Common myeloid progenitor, CD34-positive (primary cell): ENCODE measurements around the gene RNF10. TPM values are rescaled to one million over a fixed set of nuclear protein-coding genes. Genes with fewer than 3 reads are reported as not detected.
A peak's percentile ranks its signal among the peaks of the same experiment; 100 is the strongest.
"Not testable (repeated sequence)": the region's sequence is repeated elsewhere in the genome, so short reads cannot be mapped to it uniquely, and the experiment has no call there.

Experiments
- CTCF ChIA-PET: fragments of 350-600 bp; sonication (Branson Sonifier 250); formaldehyde crosslinking; loops from one replicate; lab custom pipeline; 2021; ENCODE audit warnings: antibody characterized with exemption; lab: Charles Lee
- POLR2A ChIA-PET: fragments of 350-600 bp; sonication (Branson Sonifier 250); formaldehyde crosslinking; loops from one replicate; lab custom pipeline; 2021; ENCODE audit warnings: antibody characterized with exemption; lab: Charles Lee
- DNase-seq, 3 donors: peaks; one replicate each; pipeline versions ENCODE4 v3.0.0 to v3.0.0-alpha.2; 2013
- H3K27ac ChIP-seq, 2 experiments: 1 replicate in 1 of 2; 2 replicates in 1 of 2; pipeline ENCODE4 v1.7.0; 2013; ENCODE audit warnings: inconsistent platforms in 2 of 2, low read length in 2 of 2, mild to moderate bottlenecking in 2 of 2, low read depth in 1 of 2, moderate library complexity in 1 of 2; ENCODE audit not compliant: severe bottlenecking in 2 of 2, insufficient read depth in 1 of 2, poor library complexity in 1 of 2
- H3K27me3 ChIP-seq, 5 experiments: replicated peaks in 2 of 5; 1 replicate in 3 of 5; 2 replicates in 2 of 5; pipeline versions ENCODE4 v1.6.1 to v1.7.0; 2013; ENCODE audit warnings: low read length in 4 of 5, mild to moderate bottlenecking in 2 of 5, moderate library complexity in 2 of 5, inconsistent platforms in 1 of 5; ENCODE audit not compliant: insufficient read depth in 5 of 5, control insufficient read depth in 4 of 5
- H3K36me3 ChIP-seq, 4 experiments: 1 replicate in 2 of 4; 2 replicates in 2 of 4; pipeline versions ENCODE4 v1.6.1 to v1.7.0; 2013; ENCODE audit warnings: low read length in 3 of 4, control low read depth in 1 of 4, mild to moderate bottlenecking in 1 of 4; ENCODE audit not compliant: control insufficient read depth in 4 of 4, insufficient read depth in 4 of 4
- H3K4me1 ChIP-seq, 4 experiments: 1 replicate in 3 of 4; 2 replicates in 1 of 4; pipeline versions ENCODE4 v1.6.1 to v1.7.1; 2013; ENCODE audit warnings: low read length in 3 of 4, mild to moderate bottlenecking in 3 of 4, control low read depth in 1 of 4, inconsistent platforms in 1 of 4, moderate library complexity in 1 of 4; ENCODE audit not compliant: control insufficient read depth in 4 of 4, insufficient read depth in 4 of 4; ENCODE audit errors: control extremely low read depth in 1 of 4
- H3K4me3 ChIP-seq, 7 experiments: 1 replicate in 4 of 7; 2 replicates in 3 of 7; pipeline versions ENCODE4 v1.5.1 to v1.7.0; 2013; ENCODE audit warnings: mild to moderate bottlenecking in 7 of 7, low read length in 6 of 7, moderate library complexity in 6 of 7, inconsistent platforms in 2 of 7, low read depth in 2 of 7, control low read depth in 1 of 7; ENCODE audit not compliant: insufficient read depth in 4 of 7, control insufficient read depth in 1 of 7; ENCODE audit errors: extremely low read depth in 1 of 7
- H3K9me3 ChIP-seq, 5 experiments: 1 replicate in 4 of 5; 2 replicates in 1 of 5; pipeline versions ENCODE4 v1.6.1 to v1.7.1; 2013; ENCODE audit warnings: low read length in 4 of 5, mild to moderate bottlenecking in 2 of 5, inconsistent platforms in 1 of 5, low read depth in 1 of 5, moderate library complexity in 1 of 5; ENCODE audit not compliant: control insufficient read depth in 4 of 5, insufficient read depth in 2 of 5; ENCODE audit errors: control extremely low read depth in 1 of 5
- WGBS: methylation state at CpG from one replicate; pipeline ENCODE4 v1.1.5; 2013; ENCODE audit not compliant: insufficient coverage; 5-methylcytosine and 5-hydroxymethylcytosine counted together
- polyA plus RNA-seq: library from polyadenylated mRNA; unstranded; fragments of 120-200 nt; gene quantifications from one replicate; pipeline ENCODE4 v1.2.1, GENCODE V29; 2013

The RNF10 gene
- 171 TPM for polyA plus RNA-seq

DNA sequence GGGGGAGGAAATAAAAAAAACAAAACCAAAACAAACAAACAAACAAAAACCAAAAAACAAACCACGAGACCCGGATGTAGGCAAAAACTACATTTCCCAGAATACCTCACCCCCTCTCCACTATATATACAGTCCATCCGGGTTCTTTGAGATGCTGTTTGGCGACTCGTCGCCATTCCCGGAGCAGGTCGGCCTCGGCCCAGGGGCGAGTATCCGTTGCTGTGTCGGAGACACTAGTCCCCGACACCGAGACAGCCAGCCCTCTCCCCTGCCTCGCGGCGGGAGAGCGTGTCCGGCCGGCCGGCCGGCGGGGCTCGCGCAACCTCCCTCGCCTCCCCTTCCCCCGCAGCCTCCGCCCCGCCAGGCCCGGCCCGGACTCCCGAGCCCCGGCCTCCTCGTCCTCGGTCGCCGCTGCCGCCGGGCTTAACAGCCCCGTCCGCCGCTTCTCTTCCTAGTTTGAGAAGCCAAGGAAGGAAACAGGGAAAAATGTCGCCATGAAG is at the start of gene RNF10:
Gene RNF10 (plus strand): TSS at position 154 of the 500 bp plus-strand sequence. CDS start 456 bp downstream, outside the sequence.
- POLR2A ChIA-PET: interaction anchor here (0.6 kb wide), 1 partner anchor 884 kb away, joined by 4 read pairs; no protein-coding TSS in a partner anchor
- H3K27me3 ChIP-seq: no peaks in the 10 kb centered on the region
- peaks cover 0 to 9% (median 1%) of the 10 kb centered on the region in 4 experiments for H3K36me3 ChIP-seq
- H3K4me3 ChIP-seq: peak within 1 kb of the TSS; percentile 84 to 96 (median 91)
- H3K9me3 ChIP-seq: no peaks in the 10 kb centered on the region
- CTCF ChIA-PET: interaction anchor here (0.8 kb wide), 1 partner anchor 94 kb away, joined by 3 read pairs; no protein-coding TSS in a partner anchor
- 0% methylated on average over 30 of the region's 43 CpGs for WGBS
- H3K4me1 ChIP-seq: peaks cover 33 to 51% (median 44%) of the 10 kb centered on the region in 4 experiments
- peak; percentile 89 to 92 (median 89) for DNase-seq
- H3K27ac ChIP-seq: peak within 1 kb of the TSS; percentile 86 to 95

DNA sequence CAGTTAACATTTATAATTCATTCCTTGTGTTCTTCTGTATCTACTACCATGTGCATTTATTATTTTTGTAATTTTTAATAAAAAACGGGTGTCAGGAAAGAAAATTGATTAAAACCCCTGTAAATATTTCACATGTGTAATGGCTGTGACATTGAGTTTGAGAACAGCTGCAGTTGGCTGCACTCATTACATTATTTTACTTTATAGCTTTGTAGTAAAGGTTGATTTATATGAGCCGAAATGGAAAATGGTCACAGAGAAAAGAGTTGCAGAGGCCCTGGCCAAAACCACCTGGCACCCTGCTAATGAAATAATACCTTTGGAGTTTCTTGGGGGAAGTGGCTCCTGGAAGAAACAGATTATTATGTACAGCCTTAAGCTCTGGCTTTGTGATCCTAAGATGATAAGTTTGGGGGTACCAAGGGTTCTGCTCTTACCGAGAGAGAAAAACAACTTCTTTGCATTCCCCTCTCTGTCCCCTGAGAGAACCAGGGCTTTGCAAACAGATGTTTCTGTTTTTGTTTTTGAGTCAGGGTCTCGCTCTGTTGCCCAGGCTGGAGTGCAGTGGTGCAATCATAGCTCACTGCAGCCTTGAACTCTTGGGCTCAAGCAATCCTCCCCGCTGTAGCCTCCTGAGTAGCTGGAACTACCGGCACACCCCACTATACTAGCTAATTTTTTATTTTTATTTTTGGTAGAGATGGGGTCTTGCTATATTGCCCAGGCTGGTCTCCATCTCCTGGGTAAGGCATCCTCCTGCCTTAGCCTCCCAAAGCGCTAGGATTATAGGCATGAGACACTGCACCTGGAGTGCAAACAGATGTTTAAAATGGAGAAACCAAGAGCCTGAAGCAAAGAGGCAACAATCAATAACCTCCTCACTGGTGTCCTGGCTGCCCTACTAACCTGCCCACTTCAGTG is 47.9 kb upstream of the RNF10 start:
- ChIA-PET POLR2A (no interaction called here), CTCF (interaction anchor here (0.8 to 1.5 kb wide), 3 partner anchors 9 to 46 kb away, joined by 3 to 4 read pairs (median 4); no protein-coding TSS in a partner anchor)
- H3K27me3 ChIP-seq: no peaks in the 10 kb centered on the region
- no peak overlapping the region for H3K27ac ChIP-seq
- peaks cover 0 to 10% (median 3%) of the 10 kb centered on the region in 4 experiments for H3K36me3 ChIP-seq
- H3K9me3 ChIP-seq: no peaks in the 10 kb centered on the region
- 100% methylated on average over 3 of the region's 7 CpGs for WGBS
- no peak overlapping the region for H3K4me3 ChIP-seq
- no peak for DNase-seq
- peaks cover 0 to 4% (median 1%) of the 10 kb centered on the region in 4 experiments for H3K4me1 ChIP-seq

DNA sequence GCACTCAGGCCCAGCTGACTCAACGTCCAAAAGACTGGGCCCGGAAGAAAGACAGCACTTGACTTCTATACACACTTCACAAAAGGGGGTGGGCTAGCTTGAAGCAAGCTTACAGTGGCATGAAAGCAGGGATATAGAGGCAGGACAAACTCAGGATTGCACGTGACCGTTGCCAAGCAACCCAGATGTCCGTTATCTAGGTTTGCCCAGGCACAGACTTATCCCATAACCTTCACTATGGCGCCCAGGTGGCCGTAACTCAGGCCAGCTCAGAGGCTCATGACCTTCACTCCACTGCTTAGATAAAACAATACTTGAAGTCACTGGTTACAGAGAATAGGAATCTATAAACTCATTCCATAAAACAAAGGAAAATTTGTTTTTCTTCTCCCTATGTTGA is 46.6 kb upstream of the RNF10 start:
- H3K27ac ChIP-seq, H3K27me3 ChIP-seq, DNase-seq, H3K4me3 ChIP-seq, H3K9me3 ChIP-seq, POLR2A ChIA-PET, H3K4me1 ChIP-seq: not testable (repeated sequence)
- 100% methylated on average over 5 of the region's 7 CpGs for WGBS
- H3K36me3 ChIP-seq: peaks cover 0 to 14% (median 3%) of the 10 kb centered on the region in 4 experiments
- CTCF ChIA-PET: interaction anchor here (1.8 kb wide), 1 partner anchor 17 kb away, joined by 6 read pairs; the partner anchor contains the start of gene SRSF9

DNA sequence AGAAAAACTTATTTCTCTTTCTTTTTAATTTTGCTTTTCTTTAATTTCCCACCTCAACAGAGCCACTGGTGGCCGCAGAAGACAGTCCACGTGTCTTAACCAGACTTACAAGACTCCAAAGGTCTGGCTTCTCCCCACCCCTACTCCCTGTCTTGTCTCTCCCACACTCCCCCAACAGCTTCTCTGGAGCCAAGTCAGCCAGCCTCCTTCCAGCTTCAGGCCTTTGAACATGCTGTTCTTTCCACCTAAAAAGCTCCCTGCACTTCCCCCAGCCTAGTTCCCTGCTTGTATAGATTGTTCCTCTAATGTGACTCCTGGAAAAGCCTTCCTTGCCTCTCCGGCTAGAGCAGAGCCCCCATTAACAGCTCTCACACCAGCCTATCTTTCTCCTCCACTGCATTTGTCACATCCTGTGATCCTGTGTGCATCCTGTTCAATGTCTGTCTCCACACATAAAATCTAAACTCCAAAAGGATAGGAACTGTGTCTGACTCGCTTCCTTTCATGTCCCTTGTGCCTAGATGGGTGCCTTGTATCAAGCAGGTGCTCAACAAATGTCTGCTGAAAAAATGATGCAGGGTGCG is 46.0 kb upstream of the RNF10 start:
- WGBS: 78% methylated on average over 5 of the region's 5 CpGs
- H3K27me3 ChIP-seq: no peaks in the 10 kb centered on the region
- DNase-seq: no peak
- H3K27ac ChIP-seq: no peak overlapping the region
- peaks cover 0 to 14% (median 2%) of the 10 kb centered on the region in 4 experiments for H3K36me3 ChIP-seq
- ChIA-PET CTCF (interaction anchor here (1.1 to 1.8 kb wide), 2 partner anchors 12 to 18 kb away, joined by 3 to 6 read pairs; partner anchors contain the start of gene SRSF9), POLR2A (no interaction called here)
- H3K9me3 ChIP-seq: no peaks in the 10 kb centered on the region
- H3K4me3 ChIP-seq: no peak overlapping the region
- H3K4me1 ChIP-seq: peaks cover 0 to 2% (median 1%) of the 10 kb centered on the region in 4 experiments

DNA sequence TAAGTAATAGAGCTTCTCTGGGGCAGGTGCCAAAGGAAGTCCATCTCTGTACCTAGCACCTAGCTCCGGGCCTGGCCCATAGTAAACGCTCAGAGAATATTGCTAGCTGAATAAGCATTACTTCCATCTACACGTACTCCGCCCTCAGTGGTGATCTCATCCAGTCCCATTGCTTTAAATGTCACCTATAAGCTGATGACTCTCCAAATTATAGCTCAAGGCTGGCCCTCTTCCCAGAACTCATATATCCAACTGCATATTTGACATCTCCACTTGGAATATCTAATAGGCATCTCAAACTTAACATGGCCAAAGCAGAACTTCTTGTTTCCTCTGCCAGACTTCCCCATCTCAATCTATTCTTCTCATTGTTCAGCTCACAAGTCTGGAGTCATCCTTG is 45.1 kb upstream of the RNF10 start:
- Histone ChIP-seq H3K27me3 (no peaks in the 10 kb centered on the region), H3K9me3 (no peaks in the 10 kb centered on the region), H3K36me3 (peaks cover 0 to 14% (median 2%) of the 10 kb centered on the region in 4 experiments), H3K4me3 (no peak overlapping the region), H3K4me1 (no peaks in the 10 kb centered on the region), H3K27ac (no peak overlapping the region)
- WGBS: 98% methylated on average over 4 of the region's 4 CpGs
- CTCF ChIA-PET: interaction anchor here (1.1 to 2.4 kb wide), 2 partner anchors 9 to 13 kb away, joined by 3 to 8 read pairs; no protein-coding TSS in a partner anchor
- POLR2A ChIA-PET: no interaction called here
- no peak for DNase-seq

DNA sequence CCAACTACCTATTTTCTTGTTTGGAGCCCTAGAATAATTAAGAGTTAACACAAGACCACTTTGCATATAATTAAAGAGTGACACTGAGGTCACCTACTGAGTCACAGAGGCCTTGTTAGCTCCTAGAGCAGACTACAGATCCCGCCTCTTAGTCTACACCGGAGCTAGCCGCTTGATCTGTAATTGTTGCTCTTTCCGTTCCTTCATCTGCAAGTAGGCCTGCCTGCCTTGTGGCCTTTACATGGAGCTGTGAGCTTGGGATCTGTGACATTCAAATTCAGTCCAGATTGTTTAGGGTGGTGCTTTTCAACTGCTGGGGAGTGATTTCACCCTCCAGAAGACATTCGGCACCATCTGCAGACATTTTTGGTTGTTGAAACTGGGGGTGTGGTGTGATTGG is 43.8 kb upstream of the RNF10 start:
- H3K9me3 ChIP-seq: no peaks in the 10 kb centered on the region
- DNase-seq: no peak
- H3K4me3 ChIP-seq: no peak overlapping the region
- 100% methylated on average over 3 of the region's 5 CpGs for WGBS
- no peak overlapping the region for H3K27ac ChIP-seq
- H3K36me3 ChIP-seq: peaks cover 0 to 14% (median 2%) of the 10 kb centered on the region in 4 experiments
- POLR2A ChIA-PET: no interaction called here
- H3K4me1 ChIP-seq: peaks cover 0 to 7% (median 5%) of the 10 kb centered on the region in 4 experiments
- CTCF ChIA-PET: interaction anchor here (0.9 to 2.4 kb wide), 5 partner anchors 8 to 230 kb away, joined by 3 to 8 read pairs (median 4); no protein-coding TSS in a partner anchor
- no peaks in the 10 kb centered on the region for H3K27me3 ChIP-seq
